HEK293 (cell line): ENCODE measurements around the gene RASD2.
A peak's percentile ranks its signal among the peaks of the same experiment; 100 is the strongest.

Experiments used
- BCL6B ChIP-seq: fragments of 450-650 bp; formaldehyde crosslinking; IDR thresholded peaks from 2 replicates; pipeline ENCODE4 v1.5.1; 2017; ENCODE audit warnings: missing biosample characterization, missing genetic modification characterization
- HIC1 ChIP-seq: fragments of 450-650 bp; formaldehyde crosslinking; IDR thresholded peaks from 2 replicates; pipeline ENCODE4 v1.5.1; 2016; ENCODE audit warnings: missing biosample characterization, missing genetic modification characterization
- KLF9 ChIP-seq: fragments of 450-650 bp; formaldehyde crosslinking; IDR thresholded peaks from 2 replicates; pipeline ENCODE4 v1.5.1; 2016; ENCODE audit warnings: missing biosample characterization, missing genetic modification characterization, low read depth
- MZF1 ChIP-seq: fragments of 450-650 bp; formaldehyde crosslinking; IDR thresholded peaks from 2 replicates; pipeline ENCODE4 v1.5.1; 2017; ENCODE audit warnings: missing biosample characterization, missing genetic modification characterization, borderline replicate concordance
- SALL2 ChIP-seq: fragments of 450-650 bp; formaldehyde crosslinking; IDR thresholded peaks from 2 replicates; pipeline ENCODE4 v1.5.0; 2017; ENCODE audit warnings: missing biosample characterization, mild to moderate bottlenecking, missing genetic modification characterization, borderline replicate concordance
- SCRT2 ChIP-seq: fragments of 450-650 bp; formaldehyde crosslinking; IDR thresholded peaks from 2 replicates; pipeline ENCODE4 v1.5.1; 2016; ENCODE audit warnings: missing biosample characterization, missing genetic modification characterization
- TSHZ1 ChIP-seq: fragments of 450-650 bp; formaldehyde crosslinking; IDR thresholded peaks from 2 replicates; pipeline ENCODE4 v1.5.1; 2016; ENCODE audit warnings: missing biosample characterization, missing genetic modification characterization, borderline replicate concordance
- ZBTB1 ChIP-seq: fragments of 450-650 bp; formaldehyde crosslinking; IDR thresholded peaks from 2 replicates; pipeline ENCODE4 v1.5.1; 2016; ENCODE audit warnings: missing biosample characterization, missing genetic modification characterization
- ZBTB20 ChIP-seq: fragments of 450-650 bp; formaldehyde crosslinking; IDR thresholded peaks from 2 replicates; pipeline ENCODE4 v1.5.1; 2016; ENCODE audit warnings: missing biosample characterization, missing genetic modification characterization
- ZBTB48 ChIP-seq: fragments of 450-650 bp; formaldehyde crosslinking; IDR thresholded peaks from 2 replicates; pipeline ENCODE4 v1.5.1; 2016; ENCODE audit warnings: missing biosample characterization, missing genetic modification characterization
- ZFP41 ChIP-seq: fragments of 450-650 bp; formaldehyde crosslinking; IDR thresholded peaks from 2 replicates; pipeline ENCODE4 v1.5.1; 2016; ENCODE audit warnings: missing biosample characterization, missing genetic modification characterization, borderline replicate concordance
- ZNF223 ChIP-seq: fragments of 450-650 bp; formaldehyde crosslinking; IDR thresholded peaks from 2 replicates; pipeline ENCODE4 v1.5.1; 2016; ENCODE audit warnings: missing biosample characterization, missing genetic modification characterization
- ZNF341 ChIP-seq: fragments of 450-650 bp; formaldehyde crosslinking; IDR thresholded peaks from 2 replicates; pipeline ENCODE4; 2016; ENCODE audit warnings: low read depth, missing biosample characterization, missing genetic modification characterization
- ZNF354C ChIP-seq: fragments of 450-650 bp; formaldehyde crosslinking; IDR thresholded peaks from 2 replicates; pipeline ENCODE4 v1.5.1; 2016; ENCODE audit warnings: missing biosample characterization, missing genetic modification characterization, low read depth, borderline replicate concordance
- ZNF473 ChIP-seq: fragments of 450-650 bp; formaldehyde crosslinking; IDR thresholded peaks from 2 replicates; pipeline ENCODE4 v1.5.1; 2017; ENCODE audit warnings: missing biosample characterization, missing genetic modification characterization
- ZNF529 ChIP-seq: fragments of 450-650 bp; formaldehyde crosslinking; IDR thresholded peaks from 2 replicates; pipeline ENCODE4 v1.5.1; 2017; ENCODE audit warnings: missing genetic modification characterization, missing biosample characterization; ENCODE audit not compliant: insufficient replicate concordance
- ZNF530 ChIP-seq: fragments of 450-650 bp; formaldehyde crosslinking; IDR thresholded peaks from 2 replicates; pipeline ENCODE4 v1.5.1; 2016; ENCODE audit warnings: low read depth, missing biosample characterization, missing genetic modification characterization
- ZNF549 ChIP-seq: fragments of 450-650 bp; IDR thresholded peaks from 2 replicates; pipeline ENCODE4 v1.5.1; 2018; ENCODE audit warnings: missing biosample characterization, missing genetic modification characterization, mild to moderate bottlenecking, inconsistent platforms, moderate library complexity
- ZNF561 ChIP-seq: fragments of 450-650 bp; IDR thresholded peaks from 2 replicates; pipeline ENCODE4 v1.5.1; 2018; ENCODE audit warnings: missing biosample characterization, missing genetic modification characterization, borderline replicate concordance
- ZNF610 ChIP-seq: fragments of 450-650 bp; formaldehyde crosslinking; IDR thresholded peaks from 2 replicates; pipeline ENCODE4 v1.5.1; 2016; ENCODE audit warnings: missing biosample characterization, missing genetic modification characterization, borderline replicate concordance
- ZNF629 ChIP-seq: fragments of 450-650 bp; formaldehyde crosslinking; IDR thresholded peaks from 2 replicates; pipeline ENCODE4 v1.5.1; 2017; ENCODE audit warnings: missing biosample characterization, missing genetic modification characterization
- ZNF660 ChIP-seq: fragments of 450-650 bp; IDR thresholded peaks from 2 replicates; pipeline ENCODE4 v1.5.1; 2018; ENCODE audit warnings: missing biosample characterization, mild to moderate bottlenecking, missing genetic modification characterization
- ZNF707 ChIP-seq: fragments of 450-650 bp; formaldehyde crosslinking; IDR thresholded peaks from 2 replicates; pipeline ENCODE4 v1.5.1; 2016; ENCODE audit warnings: missing biosample characterization, missing genetic modification characterization
- ZNF76 ChIP-seq: fragments of 450-650 bp; formaldehyde crosslinking; IDR thresholded peaks from 2 replicates; pipeline ENCODE4; 2016; ENCODE audit warnings: low read depth, missing biosample characterization, missing genetic modification characterization, borderline replicate concordance
- ZSCAN4 ChIP-seq: fragments of 450-650 bp; formaldehyde crosslinking; IDR thresholded peaks from 2 replicates; pipeline ENCODE4 v1.5.1; 2017; ENCODE audit warnings: missing biosample characterization, missing genetic modification characterization
- TF ChIP-seq, protein P1 (sequence below): fragments of 450-650 bp; formaldehyde crosslinking; conservative IDR thresholded peaks from 2 replicates; pipeline ENCODE4 v1.5.1; 2016; ENCODE audit warnings: low read depth, missing biosample characterization, missing genetic modification characterization
- TF ChIP-seq, protein P2 (sequence below): fragments of 450-650 bp; formaldehyde crosslinking; IDR thresholded peaks from 2 replicates; pipeline ENCODE4 v1.5.1; 2016; ENCODE audit warnings: missing biosample characterization, missing genetic modification characterization

The RASD2 gene

GRCh38 chr22:35589071-35589755 is 48.6 kb downstream of the RASD2 start (continued):
- TF ChIP-seq, protein P1, sequence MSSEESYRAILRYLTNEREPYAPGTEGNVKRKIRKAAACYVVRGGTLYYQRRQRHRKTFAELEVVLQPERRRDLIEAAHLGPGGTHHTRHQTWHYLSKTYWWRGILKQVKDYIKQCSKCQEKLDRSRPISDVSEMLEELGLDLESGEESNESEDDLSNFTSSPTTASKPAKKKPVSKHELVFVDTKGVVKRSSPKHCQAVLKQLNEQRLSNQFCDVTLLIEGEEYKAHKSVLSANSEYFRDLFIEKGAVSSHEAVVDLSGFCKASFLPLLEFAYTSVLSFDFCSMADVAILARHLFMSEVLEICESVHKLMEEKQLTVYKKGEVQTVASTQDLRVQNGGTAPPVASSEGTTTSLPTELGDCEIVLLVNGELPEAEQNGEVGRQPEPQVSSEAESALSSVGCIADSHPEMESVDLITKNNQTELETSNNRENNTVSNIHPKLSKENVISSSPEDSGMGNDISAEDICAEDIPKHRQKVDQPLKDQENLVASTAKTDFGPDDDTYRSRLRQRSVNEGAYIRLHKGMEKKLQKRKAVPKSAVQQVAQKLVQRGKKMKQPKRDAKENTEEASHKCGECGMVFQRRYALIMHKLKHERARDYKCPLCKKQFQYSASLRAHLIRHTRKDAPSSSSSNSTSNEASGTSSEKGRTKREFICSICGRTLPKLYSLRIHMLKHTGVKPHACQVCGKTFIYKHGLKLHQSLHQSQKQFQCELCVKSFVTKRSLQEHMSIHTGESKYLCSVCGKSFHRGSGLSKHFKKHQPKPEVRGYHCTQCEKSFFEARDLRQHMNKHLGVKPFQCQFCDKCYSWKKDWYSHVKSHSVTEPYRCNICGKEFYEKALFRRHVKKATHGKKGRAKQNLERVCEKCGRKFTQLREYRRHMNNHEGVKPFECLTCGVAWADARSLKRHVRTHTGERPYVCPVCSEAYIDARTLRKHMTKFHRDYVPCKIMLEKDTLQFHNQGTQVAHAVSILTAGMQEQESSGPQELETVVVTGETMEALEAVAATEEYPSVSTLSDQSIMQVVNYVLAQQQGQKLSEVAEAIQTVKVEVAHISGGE (tag by site-specific recombination), result no peak
- TF ChIP-seq ZNF561 (no peak), SCRT2 (no peak), ZNF530 (no peak), TSHZ1 (no peak), ZNF76 (no peak), ZNF223 (no peak), ZNF610 (tag by site-specific recombination) (no peak), ZSCAN4 (tag by site-specific recombination) (no peak), ZNF341 (tag by site-specific recombination) (no peak), ZNF354C (tag by site-specific recombination) (no peak), ZBTB1 (no peak), ZFP41 (tag by site-specific recombination) (no peak), BCL6B (no peak), HIC1 (tag by site-specific recombination) (no peak), ZNF529 (no peak), ZNF549 (tag by site-specific recombination) (no peak), MZF1 (no peak), SALL2 (tag by site-specific recombination) (no peak), ZBTB20 (no peak), ZBTB48 (tag by site-specific recombination) (peak; percentile 77), ZNF629 (peak; percentile 70; the same call in 1 of the 2 replicates), ZNF473 (tag by site-specific recombination) (no peak), KLF9 (tag by site-specific recombination) (no peak), ZNF707 (tag by site-specific recombination) (no peak), ZNF660 (tag by site-specific recombination) (peak; percentile 56; the same call in 1 of the 2 replicates)
- TF ChIP-seq, protein P2, sequence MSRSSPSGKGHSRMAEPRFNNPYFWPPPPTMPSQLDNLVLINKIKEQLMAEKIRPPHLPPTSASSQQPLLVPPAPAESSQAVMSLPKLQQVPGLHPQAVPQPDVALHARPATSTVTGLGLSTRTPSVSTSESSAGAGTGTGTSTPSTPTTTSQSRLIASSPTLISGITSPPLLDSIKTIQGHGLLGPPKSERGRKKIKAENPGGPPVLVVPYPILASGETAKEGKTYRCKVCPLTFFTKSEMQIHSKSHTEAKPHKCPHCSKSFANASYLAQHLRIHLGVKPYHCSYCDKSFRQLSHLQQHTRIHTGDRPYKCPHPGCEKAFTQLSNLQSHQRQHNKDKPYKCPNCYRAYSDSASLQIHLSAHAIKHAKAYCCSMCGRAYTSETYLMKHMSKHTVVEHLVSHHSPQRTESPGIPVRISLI, result no peak
